Ishikawa (cell line): ENCODE results near the gene FYB2.
A peak's percentile ranks its signal among the peaks of the same experiment; 100 is the strongest.

ENCODE experiments used
- CEBPB ChIP-seq: IDR thresholded peaks from 2 replicates; pipeline ENCODE4 v1.6.1; 2012
- CREB1 ChIP-seq: IDR thresholded peaks from 2 replicates; pipeline ENCODE4 v1.6.1; 2012; ENCODE audit warnings: low read depth
- EGR1 ChIP-seq: IDR thresholded peaks from 2 replicates; pipeline ENCODE4 v1.6.1; 2012
- EP300 ChIP-seq: IDR thresholded peaks from 2 replicates; pipeline ENCODE4 v1.6.1; 2012; ENCODE audit warnings: borderline replicate concordance
- FOXM1 ChIP-seq: IDR thresholded peaks from 2 replicates; pipeline ENCODE4 v1.6.1; 2012; ENCODE audit warnings: low read depth, borderline replicate concordance
- NFIC ChIP-seq: IDR thresholded peaks from 2 replicates; pipeline ENCODE4 v1.6.1; 2012
- RAD21 ChIP-seq: IDR thresholded peaks from 2 replicates; pipeline ENCODE4 v1.6.1; 2012; ENCODE audit warnings: low read depth
- TAF1 ChIP-seq: IDR thresholded peaks from 2 replicates; pipeline ENCODE4 v1.6.1; 2012; ENCODE audit warnings: low read depth, mild to moderate bottlenecking
- TCF12 ChIP-seq: IDR thresholded peaks from 2 replicates; pipeline ENCODE4 v1.6.1; 2012; ENCODE audit warnings: low read depth
- TEAD4 ChIP-seq: IDR thresholded peaks from 2 replicates; pipeline ENCODE4 v1.6.1; 2012
- USF1 ChIP-seq: IDR thresholded peaks from 2 replicates; pipeline ENCODE4 v1.6.1; 2012
- YY1 ChIP-seq: IDR thresholded peaks from 2 replicates; pipeline ENCODE4 v1.6.1; 2012; ENCODE audit warnings: low read depth
- ZBTB7A ChIP-seq: IDR thresholded peaks from 2 replicates; pipeline ENCODE4 v1.6.1; 2012; ENCODE audit warnings: low read depth
- TF ChIP-seq, protein P1 (sequence below): IDR thresholded peaks from 2 replicates; pipeline ENCODE4 v1.6.1; 2012; ENCODE audit warnings: low read depth, mild to moderate bottlenecking
- TF ChIP-seq, protein P2 (sequence below): IDR thresholded peaks from 2 replicates; pipeline ENCODE4 v1.6.1; 2012

Gene FYB2

GRCh38 chr1:56777972-56778371 is 41.2 kb downstream of the FYB2 start:
- TF ChIP-seq CREB1 (no peak), TAF1 (no peak), YY1 (no peak), EP300 (no peak), EGR1 (no peak), FOXM1 (no peak), RAD21 (no peak), CEBPB (no peak), TCF12 (no peak), ZBTB7A (no peak), TEAD4 (no peak), USF1 (no peak)
- TF ChIP-seq, protein P1, sequence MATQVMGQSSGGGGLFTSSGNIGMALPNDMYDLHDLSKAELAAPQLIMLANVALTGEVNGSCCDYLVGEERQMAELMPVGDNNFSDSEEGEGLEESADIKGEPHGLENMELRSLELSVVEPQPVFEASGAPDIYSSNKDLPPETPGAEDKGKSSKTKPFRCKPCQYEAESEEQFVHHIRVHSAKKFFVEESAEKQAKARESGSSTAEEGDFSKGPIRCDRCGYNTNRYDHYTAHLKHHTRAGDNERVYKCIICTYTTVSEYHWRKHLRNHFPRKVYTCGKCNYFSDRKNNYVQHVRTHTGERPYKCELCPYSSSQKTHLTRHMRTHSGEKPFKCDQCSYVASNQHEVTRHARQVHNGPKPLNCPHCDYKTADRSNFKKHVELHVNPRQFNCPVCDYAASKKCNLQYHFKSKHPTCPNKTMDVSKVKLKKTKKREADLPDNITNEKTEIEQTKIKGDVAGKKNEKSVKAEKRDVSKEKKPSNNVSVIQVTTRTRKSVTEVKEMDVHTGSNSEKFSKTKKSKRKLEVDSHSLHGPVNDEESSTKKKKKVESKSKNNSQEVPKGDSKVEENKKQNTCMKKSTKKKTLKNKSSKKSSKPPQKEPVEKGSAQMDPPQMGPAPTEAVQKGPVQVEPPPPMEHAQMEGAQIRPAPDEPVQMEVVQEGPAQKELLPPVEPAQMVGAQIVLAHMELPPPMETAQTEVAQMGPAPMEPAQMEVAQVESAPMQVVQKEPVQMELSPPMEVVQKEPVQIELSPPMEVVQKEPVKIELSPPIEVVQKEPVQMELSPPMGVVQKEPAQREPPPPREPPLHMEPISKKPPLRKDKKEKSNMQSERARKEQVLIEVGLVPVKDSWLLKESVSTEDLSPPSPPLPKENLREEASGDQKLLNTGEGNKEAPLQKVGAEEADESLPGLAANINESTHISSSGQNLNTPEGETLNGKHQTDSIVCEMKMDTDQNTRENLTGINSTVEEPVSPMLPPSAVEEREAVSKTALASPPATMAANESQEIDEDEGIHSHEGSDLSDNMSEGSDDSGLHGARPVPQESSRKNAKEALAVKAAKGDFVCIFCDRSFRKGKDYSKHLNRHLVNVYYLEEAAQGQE = no peak
- TF ChIP-seq, protein P2, sequence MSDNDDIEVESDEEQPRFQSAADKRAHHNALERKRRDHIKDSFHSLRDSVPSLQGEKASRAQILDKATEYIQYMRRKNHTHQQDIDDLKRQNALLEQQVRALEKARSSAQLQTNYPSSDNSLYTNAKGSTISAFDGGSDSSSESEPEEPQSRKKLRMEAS = no peak

- TF ChIP-seq NFIC = no peak
- no peak for TF ChIP-seq FOXM1
These were observed 45.1 kb downstream of the FYB2 start for GRCh38 chr1:56774067-56774609.

GRCh38 chr1:56773341-56774066 is 45.7 kb downstream of the FYB2 start:
- TF ChIP-seq CEBPB (no peak), TCF12 (no peak), TAF1 (no peak), EGR1 (no peak)

- TF ChIP-seq, protein P2 = no peak
- TF ChIP-seq TCF12 (no peak), CREB1 (no peak), EP300 (no peak), NFIC (no peak), YY1 (no peak), CEBPB (no peak), EGR1 (no peak), TEAD4 (no peak), RAD21 (no peak)
- TF ChIP-seq, protein P1 = no peak
These were observed 47.5 kb downstream of the FYB2 start for GRCh38 chr1:56771717-56772116.

DNA sequence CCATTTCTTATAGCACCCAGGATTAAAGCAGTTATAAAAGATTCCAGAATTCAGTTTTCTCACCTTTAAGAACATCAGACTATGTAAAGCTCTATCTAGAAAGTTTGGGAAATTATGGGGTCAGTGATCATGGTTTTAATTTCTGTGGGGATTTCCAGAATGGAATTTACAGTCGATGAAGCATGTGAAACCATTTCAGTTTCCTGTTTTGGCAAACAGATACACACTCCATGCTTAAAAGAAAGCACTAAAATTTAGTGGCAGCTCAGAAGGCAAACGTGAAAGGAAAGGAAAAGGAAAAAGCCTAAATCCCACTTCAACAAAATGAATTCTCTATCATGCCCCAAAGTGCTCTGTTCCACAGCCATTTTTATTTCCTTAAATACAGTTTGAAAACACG is 60.4 kb downstream of the FYB2 start:
- TF ChIP-seq, protein P2 = no peak

- TF ChIP-seq FOXM1 = no peak
- 0 out of 2 replicates have a peak, but pooled peaks have one; percentile 28 for TF ChIP-seq NFIC
- no peak for TF ChIP-seq CREB1
- TF ChIP-seq, protein P2 = no peak
- TF ChIP-seq YY1 = no peak
- TF ChIP-seq EP300 = no peak
- TF ChIP-seq RAD21 = peak; percentile 76
- TF ChIP-seq, protein P1 = no peak
- no peak for TF ChIP-seq TAF1
- no peak for TF ChIP-seq EGR1
- TF ChIP-seq TEAD4 = no peak
These were observed 61.1 kb downstream of the FYB2 start for GRCh38 chr1:56758135-56758534.
